ENCODE data around the gene MRM3. TPM values are rescaled to one million over a fixed set of nuclear protein-coding genes. Genes with fewer than 3 reads are reported as not detected.
A peak's percentile ranks its signal among the peaks of the same experiment; 100 is the strongest.
"Not testable (repeated sequence)": the region's sequence is repeated elsewhere in the genome, so short reads cannot be mapped to it uniquely, and the experiment has no call there.

MRM3 gene
- total RNA-seq, 1 donor from 2014 or later, result 7.2 TPM

GRCh38 chr17:824378-824777, 42.2 kb downstream of the MRM3 start:
- no peak for DNase-seq (ENCODE audit: low spot score)
- no peak overlapping the region for H3K27ac Mint-ChIP-seq (ENCODE audit: unreplicated experiment)
- H3K4me1 Mint-ChIP-seq (ENCODE audit: low read depth), result peaks cover 7% of the 10 kb centered on the region
- H3K9me3 Mint-ChIP-seq (ENCODE audit: low read depth), result no peaks in the 10 kb centered on the region
- H3K4me3 Mint-ChIP-seq (ENCODE audit: unreplicated experiment), result no peak overlapping the region
- no peak for TF ChIP-seq CTCF (IDR thresholded peaks at IDR 0.05)
- peaks cover 13% of the 10 kb centered on the region for H3K36me3 Mint-ChIP-seq (ENCODE audit: low read depth)
- H3K27me3 Mint-ChIP-seq (ENCODE audit: low read depth), result no peaks in the 10 kb centered on the region

GRCh38 chr17:825216-825615, 43.1 kb downstream of the MRM3 start:
- no peak overlapping the region for H3K4me3 Mint-ChIP-seq (ENCODE audit: unreplicated experiment)
- H3K27ac Mint-ChIP-seq (ENCODE audit: unreplicated experiment), result no peak overlapping the region
- peaks cover 13% of the 10 kb centered on the region for H3K4me1 Mint-ChIP-seq (ENCODE audit: low read depth)
- no peaks in the 10 kb centered on the region for H3K9me3 Mint-ChIP-seq (ENCODE audit: low read depth)
- H3K27me3 Mint-ChIP-seq (ENCODE audit: low read depth), result no peaks in the 10 kb centered on the region
- peaks cover 9% of the 10 kb centered on the region for H3K36me3 Mint-ChIP-seq (ENCODE audit: low read depth)
- DNase-seq (ENCODE audit: low spot score), result no peak
- TF ChIP-seq CTCF (IDR thresholded peaks at IDR 0.05), result no peak

GRCh38 chr17:826778-827177, 44.6 kb downstream of the MRM3 start:
- peaks cover 9% of the 10 kb centered on the region for H3K36me3 Mint-ChIP-seq (ENCODE audit: low read depth)
- peaks cover 14% of the 10 kb centered on the region for H3K4me1 Mint-ChIP-seq (ENCODE audit: low read depth)
- no peak for TF ChIP-seq CTCF (IDR thresholded peaks at IDR 0.05)
- H3K9me3 Mint-ChIP-seq (ENCODE audit: low read depth), result peaks cover under 1% of the 10 kb centered on the region
- no peaks in the 10 kb centered on the region for H3K27me3 Mint-ChIP-seq (ENCODE audit: low read depth)
- H3K27ac Mint-ChIP-seq (ENCODE audit: unreplicated experiment), result no peak overlapping the region
- no peak for DNase-seq (ENCODE audit: low spot score)
- H3K4me3 Mint-ChIP-seq (ENCODE audit: unreplicated experiment), result no peak overlapping the region

DNA sequence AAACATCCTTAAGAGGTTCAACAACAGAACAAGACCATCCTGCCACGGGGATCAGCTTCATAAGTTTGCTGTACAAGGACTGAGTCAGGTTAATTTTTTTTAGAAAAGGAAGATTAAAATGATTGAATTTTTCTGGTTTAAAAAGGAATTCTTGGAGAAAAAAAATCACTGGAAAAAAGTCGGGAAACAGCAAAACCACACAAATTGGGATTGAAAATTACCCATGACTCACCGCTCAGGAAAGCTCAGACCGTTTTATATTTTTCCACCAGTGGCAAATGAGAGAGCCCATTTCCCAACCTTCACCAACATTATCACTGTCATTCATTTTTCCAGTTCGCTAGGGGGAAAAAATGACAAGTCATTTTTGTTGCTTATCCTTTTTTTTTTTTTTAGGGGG, 46.6 kb downstream of the MRM3 start:
- peak overlapping the region; percentile 71 for H3K27ac Mint-ChIP-seq (ENCODE audit: unreplicated experiment)
- TF ChIP-seq CTCF (IDR thresholded peaks at IDR 0.05), result no peak
- no peak overlapping the region for H3K4me3 Mint-ChIP-seq (ENCODE audit: unreplicated experiment)
- H3K9me3 Mint-ChIP-seq (ENCODE audit: low read depth), result peaks cover 2% of the 10 kb centered on the region
- H3K27me3 Mint-ChIP-seq (ENCODE audit: low read depth), result no peaks in the 10 kb centered on the region
- no peak for DNase-seq (ENCODE audit: low spot score)
- peaks cover 19% of the 10 kb centered on the region for H3K4me1 Mint-ChIP-seq (ENCODE audit: low read depth)
- peaks cover 4% of the 10 kb centered on the region for H3K36me3 Mint-ChIP-seq (ENCODE audit: low read depth)

DNA sequence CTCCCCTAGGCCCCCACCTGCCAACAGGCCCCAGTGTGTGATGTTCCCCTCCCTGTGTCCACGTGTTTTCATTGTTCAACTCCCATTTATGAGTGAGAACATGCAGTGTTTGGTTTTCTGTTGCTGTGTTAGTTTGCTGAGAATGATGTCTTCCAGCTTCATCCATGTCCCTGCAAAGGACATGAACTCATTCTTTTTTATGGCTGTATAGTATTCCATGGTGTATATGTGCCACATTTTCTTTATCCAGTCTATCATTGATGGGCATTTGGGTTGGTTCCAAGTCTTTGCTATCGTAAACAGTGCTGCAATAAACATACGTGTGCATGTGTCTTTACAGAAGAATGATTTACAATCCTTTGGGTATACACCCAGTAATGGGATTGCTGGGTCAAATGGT, 47.5 kb downstream of the MRM3 start:
- H3K36me3 Mint-ChIP-seq (ENCODE audit: low read depth); DNase-seq (ENCODE audit: low spot score): not testable (repeated sequence)
- peaks cover 22% of the 10 kb centered on the region for H3K4me1 Mint-ChIP-seq (ENCODE audit: low read depth)

GRCh38 chr17:830381-830780, 48.2 kb downstream of the MRM3 start:
- no peak overlapping the region for H3K27ac Mint-ChIP-seq (ENCODE audit: unreplicated experiment)
- H3K9me3 Mint-ChIP-seq (ENCODE audit: low read depth), result peaks cover 2% of the 10 kb centered on the region
- DNase-seq (ENCODE audit: low spot score), result no peak
- peaks cover 27% of the 10 kb centered on the region for H3K4me1 Mint-ChIP-seq (ENCODE audit: low read depth)
- no peaks in the 10 kb centered on the region for H3K27me3 Mint-ChIP-seq (ENCODE audit: low read depth)
- no peak for TF ChIP-seq CTCF (IDR thresholded peaks at IDR 0.05)
- H3K36me3 Mint-ChIP-seq (ENCODE audit: low read depth), result peaks cover 2% of the 10 kb centered on the region
- no peak overlapping the region for H3K4me3 Mint-ChIP-seq (ENCODE audit: unreplicated experiment)

More for the DNA sequence above, 47.5 kb downstream of the MRM3 start:
- not testable (repeated sequence) for H3K9me3 Mint-ChIP-seq (ENCODE audit: low read depth); H3K27me3 Mint-ChIP-seq (ENCODE audit: low read depth); H3K4me3 Mint-ChIP-seq (ENCODE audit: unreplicated experiment)
- peak overlapping the region; percentile 22 for H3K27ac Mint-ChIP-seq (ENCODE audit: unreplicated experiment)

Measured in chondrocyte (in vitro differentiated cells).